DOHH2 (cell line): ENCODE measurements around the gene PKM.

Experiments used
- CTCF ChIP-seq: fragments of 200-600 bp; sonication (generic); IDR thresholded peaks from one replicate; pipeline ENCODE4 v1.5.1; 2014; ENCODE audit warnings: antibody characterized with exemption, mild to moderate bottlenecking, low read depth, low read length; ENCODE audit not compliant: poor library complexity, severe bottlenecking
- EZH2phosphoT487 ChIP-seq: fragments of 200-600 bp; sonication (generic); IDR thresholded peaks from 2 replicates; pipeline ENCODE4 v1.6.1; 2017; ENCODE audit warnings: borderline replicate concordance, mild to moderate bottlenecking, antibody characterized with exemption, low read length, moderate library complexity, mixed read lengths

- TF ChIP-seq CTCF (no peak), EZH2phosphoT487 (no peak)
These were observed 30.4 kb downstream of the PKM start for GRCh38 chr15:72200395-72201237.
